ENCODE measurements around the gene ZNF655.

The ZNF655 gene

DNA sequence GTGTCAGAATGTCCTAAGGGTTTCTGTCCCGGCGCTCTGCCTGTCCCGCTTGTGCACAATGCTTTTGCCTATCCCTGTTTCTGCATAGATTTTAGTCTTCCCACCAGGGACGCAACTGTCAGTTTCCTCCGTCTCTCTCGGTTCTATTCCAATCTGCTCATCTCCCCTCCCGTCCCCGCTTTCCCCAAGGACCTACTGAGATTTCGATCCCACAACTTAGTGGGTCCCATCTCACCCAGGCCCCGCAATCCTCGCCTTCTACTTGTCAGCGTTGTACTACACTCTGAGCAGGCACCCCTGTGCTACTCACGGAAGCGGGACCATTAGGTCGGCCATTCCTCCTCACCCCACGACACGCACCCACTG is 519 bp upstream of the ZNF655 start:
- Mint-ChIP-seq H3K9me3 (no peaks in the 10 kb centered on the region), H3K27ac (peak overlapping the region; percentile 90 to 99 (median 97)), H3K27me3 (ENCODE audit: low read depth) (no peaks in the 10 kb centered on the region), H3K4me1 (peaks cover 24% of the 10 kb centered on the region), H3K4me3 (peak overlapping the region; percentile 95 to 98 (median 97)), H3K36me3 (ENCODE audit: low read depth) (peaks cover 43% of the 10 kb centered on the region)
- TF ChIP-seq, protein P1, sequence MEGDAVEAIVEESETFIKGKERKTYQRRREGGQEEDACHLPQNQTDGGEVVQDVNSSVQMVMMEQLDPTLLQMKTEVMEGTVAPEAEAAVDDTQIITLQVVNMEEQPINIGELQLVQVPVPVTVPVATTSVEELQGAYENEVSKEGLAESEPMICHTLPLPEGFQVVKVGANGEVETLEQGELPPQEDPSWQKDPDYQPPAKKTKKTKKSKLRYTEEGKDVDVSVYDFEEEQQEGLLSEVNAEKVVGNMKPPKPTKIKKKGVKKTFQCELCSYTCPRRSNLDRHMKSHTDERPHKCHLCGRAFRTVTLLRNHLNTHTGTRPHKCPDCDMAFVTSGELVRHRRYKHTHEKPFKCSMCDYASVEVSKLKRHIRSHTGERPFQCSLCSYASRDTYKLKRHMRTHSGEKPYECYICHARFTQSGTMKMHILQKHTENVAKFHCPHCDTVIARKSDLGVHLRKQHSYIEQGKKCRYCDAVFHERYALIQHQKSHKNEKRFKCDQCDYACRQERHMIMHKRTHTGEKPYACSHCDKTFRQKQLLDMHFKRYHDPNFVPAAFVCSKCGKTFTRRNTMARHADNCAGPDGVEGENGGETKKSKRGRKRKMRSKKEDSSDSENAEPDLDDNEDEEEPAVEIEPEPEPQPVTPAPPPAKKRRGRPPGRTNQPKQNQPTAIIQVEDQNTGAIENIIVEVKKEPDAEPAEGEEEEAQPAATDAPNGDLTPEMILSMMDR (IDR thresholded peaks at IDR 0.05; ENCODE audit: unreplicated experiment in 3 of 3): no peak

DNA sequence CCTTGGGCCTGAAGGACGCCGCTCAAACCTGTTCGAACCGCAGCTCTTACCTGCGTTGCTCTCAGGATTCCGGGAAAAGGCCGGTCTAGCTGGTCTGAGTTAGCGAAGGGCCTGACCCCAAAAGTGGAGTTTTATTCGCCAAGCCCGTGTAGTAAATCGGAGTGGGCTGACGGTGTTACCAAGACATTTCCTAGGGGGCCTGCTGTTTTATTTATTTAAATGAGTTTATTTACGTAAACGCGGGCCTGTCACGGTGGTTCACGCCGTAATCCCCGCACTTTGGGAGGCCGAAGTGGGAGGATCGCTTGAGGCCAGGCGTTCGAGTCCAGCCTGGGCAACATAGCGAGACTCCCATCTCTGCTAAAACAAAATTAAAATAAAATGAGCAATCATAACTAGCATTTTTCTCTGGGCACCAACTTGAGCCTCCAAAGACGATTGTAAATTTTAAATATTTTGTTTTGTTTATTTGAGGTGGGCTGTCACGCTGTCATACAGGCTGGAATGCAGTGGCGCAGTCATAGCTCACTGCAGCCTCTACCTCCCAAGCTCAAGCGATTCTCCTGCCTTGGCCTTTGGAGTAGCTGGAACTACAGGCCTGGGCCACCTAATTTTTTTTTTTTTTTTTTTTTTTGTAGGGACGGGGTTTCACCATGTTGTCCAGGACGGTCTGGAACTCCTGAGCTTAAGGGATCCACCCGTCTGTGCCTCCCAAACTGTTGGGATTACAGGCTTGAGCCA is 903 bp downstream of the ZNF655 start:
- Mint-ChIP-seq H3K27me3 (ENCODE audit: low read depth) (no peaks in the 10 kb centered on the region), H3K27ac (peak overlapping the region; percentile 90 to 99 (median 97)), H3K4me1 (peaks cover 20% of the 10 kb centered on the region), H3K9me3 (no peaks in the 10 kb centered on the region), H3K4me3 (peak overlapping the region; percentile 95 to 98 (median 97)), H3K36me3 (ENCODE audit: low read depth) (peaks cover 45% of the 10 kb centered on the region)
- TF ChIP-seq, protein P1 (IDR thresholded peaks at IDR 0.05; ENCODE audit: unreplicated experiment in 3 of 3): no peak

DNA sequence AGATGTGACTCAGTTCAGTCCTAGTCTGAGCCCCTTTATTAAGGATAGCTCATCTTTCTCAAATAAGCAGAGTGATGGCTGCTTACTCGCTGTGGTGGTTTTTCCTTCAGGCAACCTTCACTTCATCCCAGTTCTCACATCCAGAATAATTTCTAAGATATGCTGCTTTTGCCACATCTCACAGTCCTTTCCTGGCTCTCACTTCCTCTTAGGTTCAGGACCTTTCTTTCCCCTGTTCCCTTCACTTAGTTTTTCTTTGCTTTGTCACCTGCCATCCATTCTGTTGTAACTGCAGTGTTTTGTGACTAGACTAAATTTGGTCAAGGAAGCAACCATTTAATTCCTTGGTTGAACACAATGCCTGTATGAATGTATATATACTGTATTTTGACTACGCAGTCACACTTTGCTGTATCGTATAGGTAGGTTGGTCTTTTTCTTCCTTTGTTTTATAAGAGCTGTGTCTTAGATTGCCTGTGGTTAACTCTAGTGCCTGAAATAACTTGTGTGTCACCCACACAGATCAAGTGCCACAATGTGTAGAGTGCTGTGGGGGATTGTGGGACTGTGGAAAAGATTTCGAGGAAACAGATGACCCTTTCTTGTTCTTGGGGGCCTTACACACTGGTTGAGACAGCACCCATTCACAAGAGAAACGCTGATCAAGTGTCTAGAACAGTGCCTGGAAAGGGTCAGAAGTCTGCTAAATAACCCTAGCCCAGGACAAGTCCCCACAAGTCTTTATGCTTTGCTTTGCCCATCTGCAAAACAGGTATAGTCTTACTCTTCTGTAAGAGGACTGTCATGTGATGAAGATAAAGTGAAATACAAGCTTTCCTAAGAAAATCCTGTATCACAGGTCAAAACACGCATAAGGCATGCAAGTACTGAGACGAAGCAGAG is 2.6 kb downstream of the ZNF655 start:
- Mint-ChIP-seq H3K9me3 (no peaks in the 10 kb centered on the region), H3K4me1 (peaks cover 20% of the 10 kb centered on the region)

DNA sequence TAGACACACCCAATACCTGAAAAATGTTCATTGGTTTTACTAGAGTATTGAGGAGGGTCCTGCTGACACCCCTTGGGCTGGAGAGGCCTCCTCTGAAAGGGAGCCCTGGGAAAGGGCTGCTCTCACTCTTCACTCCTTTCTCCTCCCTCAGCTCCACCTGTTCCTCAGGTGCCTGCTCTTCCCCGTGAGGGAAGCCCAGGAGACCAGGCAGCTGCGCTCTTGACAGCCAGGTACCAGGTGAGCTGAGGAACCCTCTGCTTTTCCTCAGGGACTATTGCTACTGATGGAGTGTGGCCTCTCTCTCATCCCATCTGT is 3.3 kb downstream of the ZNF655 start:
- peak overlapping the region; percentile 57 to 71 (median 61) for H3K4me3 Mint-ChIP-seq
- TF ChIP-seq, protein P1 (IDR thresholded peaks at IDR 0.05; ENCODE audit: unreplicated experiment in 3 of 3): no peak
- H3K27me3 Mint-ChIP-seq (ENCODE audit: low read depth): no peaks in the 10 kb centered on the region
- H3K36me3 Mint-ChIP-seq (ENCODE audit: low read depth): peaks cover 53% of the 10 kb centered on the region
- peak overlapping the region in 1 of 3 experiments; percentile 12 for H3K27ac Mint-ChIP-seq
- H3K4me1 Mint-ChIP-seq: peaks cover 20% of the 10 kb centered on the region
- H3K9me3 Mint-ChIP-seq: no peaks in the 10 kb centered on the region

More for the DNA sequence above, 2.6 kb downstream of the ZNF655 start:
- peak overlapping the region; percentile 38 to 77 (median 38) for H3K27ac Mint-ChIP-seq
- H3K36me3 Mint-ChIP-seq (ENCODE audit: low read depth): peaks cover 51% of the 10 kb centered on the region
- TF ChIP-seq, protein P1 (IDR thresholded peaks at IDR 0.05; ENCODE audit: unreplicated experiment in 3 of 3): no peak
- H3K27me3 Mint-ChIP-seq (ENCODE audit: low read depth): no peaks in the 10 kb centered on the region
- peak overlapping the region; percentile 95 to 98 (median 97) for H3K4me3 Mint-ChIP-seq

DNA sequence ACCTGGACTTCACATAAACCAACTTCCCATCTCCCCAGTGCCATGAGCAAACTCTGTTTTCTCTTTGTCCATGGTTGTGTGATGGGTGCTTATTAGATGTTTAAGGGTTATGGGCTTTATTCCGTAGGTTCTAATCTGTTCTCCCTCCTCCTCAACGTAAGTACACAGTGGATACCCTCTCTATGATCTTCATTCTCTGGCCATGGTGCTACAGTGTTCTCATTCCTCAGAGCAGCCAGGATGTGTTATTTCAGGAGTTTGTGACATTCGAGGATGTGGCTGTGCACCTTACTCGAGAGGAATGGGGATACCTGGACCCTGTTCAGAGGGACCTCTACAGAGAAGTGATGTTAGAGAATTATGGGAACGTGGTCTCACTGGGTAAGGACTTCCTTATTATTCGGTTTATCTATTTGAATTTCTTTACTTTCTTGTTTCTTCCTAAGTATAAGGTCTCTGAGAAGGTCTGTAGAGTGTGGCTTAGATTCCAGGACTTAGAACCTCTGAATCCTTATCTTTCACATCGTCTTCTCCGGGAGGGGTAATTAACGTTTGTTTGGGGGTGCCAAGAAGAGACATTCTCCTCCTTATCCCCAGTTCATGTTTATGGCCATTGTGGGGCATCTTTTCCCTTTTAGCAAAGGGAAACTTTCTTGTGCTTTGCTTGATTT is 3.8 kb downstream of the ZNF655 start:
- Mint-ChIP-seq H3K4me3 (peak overlapping the region; percentile 57 to 71 (median 61)), H3K9me3 (no peaks in the 10 kb centered on the region), H3K27me3 (ENCODE audit: low read depth) (no peaks in the 10 kb centered on the region), H3K27ac (peak overlapping the region in 2 of 3 experiments; percentile 12 to 30), H3K36me3 (ENCODE audit: low read depth) (peaks cover 53% of the 10 kb centered on the region), H3K4me1 (peaks cover 17% of the 10 kb centered on the region)
- TF ChIP-seq, protein P1 (IDR thresholded peaks at IDR 0.05; ENCODE audit: unreplicated experiment in 3 of 3): no peak
